GM15510 (cell line): Measurements from ENCODE around the gene IDI2.

ENCODE experiments used
- POLR2A ChIP-seq: IDR thresholded peaks from 3 replicates; pipeline ENCODE4 v1.6.1; 2011; ENCODE audit warnings: borderline replicate concordance; ENCODE audit not compliant: insufficient read length; ENCODE audit errors: extremely low read depth

IDI2 gene

DNA sequence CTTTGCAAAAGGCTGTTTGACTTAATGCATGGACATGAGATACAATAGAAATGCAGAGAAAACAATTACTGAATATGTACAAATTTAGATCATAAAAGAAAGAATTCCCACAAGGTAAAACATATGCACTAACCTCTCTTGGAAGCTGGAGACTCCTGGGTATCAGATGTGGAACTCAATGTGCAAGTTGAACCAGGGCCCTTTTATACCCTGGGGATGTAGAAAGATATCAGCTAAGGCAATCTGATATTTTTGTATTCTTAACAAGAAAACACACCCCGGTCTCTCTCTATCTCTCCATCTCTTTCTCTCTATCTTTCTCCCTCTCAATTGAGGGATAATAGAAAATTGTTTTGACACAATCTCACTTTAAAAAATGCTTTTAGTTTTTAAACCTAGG, at the start of gene IDI2:
Gene IDI2 (minus strand): TSS at position 177 of the 400 bp plus-strand sequence. CDS start 1,136 bp downstream, outside the sequence.
- no peak for TF ChIP-seq POLR2A

DNA sequence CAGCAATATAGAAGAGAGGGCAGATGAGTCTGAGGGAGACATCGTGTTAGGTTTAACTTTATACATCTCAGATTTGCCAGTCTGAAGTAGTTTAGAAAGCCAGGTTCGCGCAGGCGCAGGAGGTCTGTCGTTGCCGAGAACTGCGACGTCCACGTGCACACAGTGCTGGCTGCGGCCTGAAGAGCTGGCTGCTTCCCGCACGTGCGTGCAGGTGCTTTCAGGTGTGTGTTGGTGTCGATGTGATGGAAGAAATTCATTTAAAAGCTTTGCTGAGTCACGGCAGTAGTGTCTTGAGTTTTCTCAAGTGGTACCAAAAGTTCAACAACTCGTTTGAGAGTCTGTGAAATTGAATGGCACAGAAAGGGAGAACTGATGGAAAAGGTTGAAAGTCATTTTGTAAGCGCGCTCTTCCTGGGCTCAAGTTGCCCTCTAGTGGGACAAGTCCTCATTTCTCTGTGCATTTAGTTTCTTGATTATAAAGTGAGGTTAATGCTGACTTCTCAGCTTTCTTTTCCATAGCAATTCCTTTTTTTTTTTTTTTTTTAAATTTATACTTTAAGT, 49.2 kb upstream of the IDI2 start:
- TF ChIP-seq POLR2A: no peak

DNA sequence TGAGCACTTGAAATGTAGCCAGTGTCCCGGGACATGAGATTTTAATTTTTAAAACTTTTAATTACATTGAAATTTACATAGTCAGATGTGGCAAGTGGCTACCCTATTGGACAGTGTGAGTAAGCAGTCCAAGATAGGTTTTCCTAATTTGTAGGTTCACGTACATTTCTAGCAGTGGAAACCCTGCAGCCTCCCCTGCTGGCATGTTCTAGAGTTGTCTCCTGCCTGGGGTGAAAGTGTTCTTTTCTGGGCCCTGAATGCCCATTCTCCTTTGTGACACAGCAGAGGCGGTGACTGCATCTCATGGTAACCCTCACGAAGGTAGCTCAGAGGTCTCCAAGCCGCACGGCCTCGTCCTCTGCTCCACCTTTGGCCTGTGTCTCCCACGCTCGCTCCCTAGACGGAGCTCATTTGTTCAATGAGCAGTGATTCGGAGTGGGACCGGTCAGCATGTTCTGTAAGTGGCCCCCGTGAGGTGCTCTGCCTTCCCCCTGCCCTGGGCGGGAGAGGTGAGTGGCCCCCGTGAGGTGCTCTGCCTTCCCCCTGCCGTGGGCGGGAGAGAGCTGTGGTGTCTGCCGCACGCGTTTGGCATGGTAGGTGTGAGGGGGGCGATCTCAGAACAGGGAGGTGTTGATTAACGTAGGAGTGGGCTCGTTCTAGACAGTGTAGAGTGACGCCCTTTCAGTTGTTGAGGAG, 48.5 kb upstream of the IDI2 start:
- no peak for TF ChIP-seq POLR2A

DNA sequence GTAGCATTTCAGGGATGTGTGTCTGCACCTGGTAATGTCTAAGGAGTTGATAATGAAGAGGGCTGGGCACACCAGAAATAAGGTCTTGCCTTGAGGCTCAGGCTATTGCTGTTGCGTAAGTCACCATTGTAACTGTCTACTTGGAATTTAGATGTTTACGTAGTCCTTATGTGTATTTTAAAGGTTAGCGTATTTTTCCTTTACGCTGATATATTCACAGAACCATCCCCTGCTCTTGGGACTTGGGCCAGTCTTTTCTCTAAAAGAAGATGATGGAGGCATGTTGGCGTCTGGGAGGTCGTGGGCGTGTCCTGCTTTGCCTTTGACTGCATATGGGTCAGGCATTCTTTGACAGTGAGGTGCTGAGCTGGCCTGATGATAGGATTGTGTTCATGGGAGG, 45.3 kb upstream of the IDI2 start:
- no peak for TF ChIP-seq POLR2A

DNA sequence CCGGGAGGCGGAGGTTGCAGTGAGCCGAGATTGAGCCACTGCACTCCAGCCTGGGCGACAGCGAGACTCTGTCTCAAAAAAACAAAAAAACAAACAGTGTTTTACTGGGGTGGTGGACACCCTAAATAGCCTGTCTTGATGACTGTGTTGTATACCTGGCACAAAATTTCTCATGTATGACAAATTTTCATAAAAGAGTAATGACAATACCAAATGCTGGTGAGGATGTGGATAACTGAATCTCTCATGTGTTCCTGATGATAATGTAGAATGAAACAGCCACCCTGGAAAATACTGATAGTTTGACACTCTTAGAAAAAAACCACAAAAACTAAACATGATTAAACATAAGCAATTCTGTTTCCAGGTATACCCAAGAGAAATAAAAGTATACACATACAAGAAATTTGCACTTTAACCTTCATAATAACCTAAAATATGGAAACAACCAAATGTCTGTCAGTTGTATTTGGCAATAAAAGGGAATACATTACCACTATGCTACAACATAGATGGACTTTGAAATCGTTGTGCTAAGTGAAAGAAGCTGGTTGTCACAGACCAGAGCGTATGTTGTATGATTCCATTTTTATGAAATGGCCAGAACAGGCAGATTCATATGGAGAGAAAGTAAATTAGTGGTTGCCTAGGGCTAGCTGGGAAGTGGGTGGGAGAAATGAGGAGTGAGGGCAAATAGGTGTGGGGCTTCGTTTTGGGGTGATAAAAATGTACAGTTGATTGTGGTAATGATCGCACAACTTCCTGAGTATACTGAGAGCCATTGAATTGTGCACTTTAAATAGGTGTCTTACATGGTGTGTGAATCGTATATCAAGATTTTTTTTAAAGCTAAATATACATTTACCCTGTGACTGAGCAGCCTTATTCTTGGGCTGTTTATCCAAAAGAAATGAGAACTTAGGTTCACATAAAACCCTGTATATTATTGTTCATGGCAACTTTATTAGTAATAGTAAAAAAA, 43.0 kb upstream of the IDI2 start:
- TF ChIP-seq POLR2A: no peak

DNA sequence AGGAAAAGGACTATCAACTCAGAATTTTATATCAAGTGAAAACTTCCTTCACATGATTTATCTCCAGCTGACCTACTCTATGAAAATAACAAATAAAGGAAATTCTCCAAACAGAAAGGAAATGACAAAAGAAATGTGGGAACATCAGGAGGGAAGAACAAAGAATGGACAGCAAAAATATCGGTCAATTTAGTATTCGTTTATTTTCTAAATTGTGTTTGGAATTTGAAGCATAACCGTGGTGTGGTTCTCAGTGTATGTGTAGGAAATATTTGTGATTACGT, 39.2 kb upstream of the IDI2 start:
- no peak for TF ChIP-seq POLR2A

DNA sequence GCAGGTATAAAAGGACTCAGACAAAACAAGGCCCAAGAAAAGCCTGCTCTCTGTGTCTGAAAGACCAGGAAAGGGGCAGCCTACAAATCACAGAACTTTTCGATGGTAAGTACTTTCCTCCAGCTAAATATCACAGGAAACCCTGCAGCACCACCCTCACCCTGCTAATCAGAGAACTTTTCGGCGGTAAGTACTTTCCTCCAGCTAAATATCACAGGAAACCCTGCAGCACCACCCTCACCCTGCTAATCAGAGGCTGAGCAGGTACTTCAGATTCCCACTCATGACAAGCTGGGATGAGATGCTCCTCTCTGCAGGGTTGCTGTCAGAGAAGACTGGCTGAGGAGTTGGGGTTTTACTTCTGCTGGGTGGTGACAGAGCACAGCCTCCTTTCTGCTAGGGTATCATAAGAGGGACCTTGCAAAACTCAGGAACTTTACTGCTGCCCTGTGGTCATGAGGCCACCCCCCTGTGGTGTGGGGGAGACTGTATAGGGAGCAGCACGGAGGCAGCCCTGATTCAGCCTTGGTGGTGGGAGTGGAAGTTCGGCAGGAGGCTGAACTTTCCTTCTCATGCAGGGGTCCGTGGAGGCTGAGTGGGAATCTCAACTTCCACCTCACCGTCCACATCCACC, 37.7 kb upstream of the IDI2 start:
- no peak for TF ChIP-seq POLR2A

DNA sequence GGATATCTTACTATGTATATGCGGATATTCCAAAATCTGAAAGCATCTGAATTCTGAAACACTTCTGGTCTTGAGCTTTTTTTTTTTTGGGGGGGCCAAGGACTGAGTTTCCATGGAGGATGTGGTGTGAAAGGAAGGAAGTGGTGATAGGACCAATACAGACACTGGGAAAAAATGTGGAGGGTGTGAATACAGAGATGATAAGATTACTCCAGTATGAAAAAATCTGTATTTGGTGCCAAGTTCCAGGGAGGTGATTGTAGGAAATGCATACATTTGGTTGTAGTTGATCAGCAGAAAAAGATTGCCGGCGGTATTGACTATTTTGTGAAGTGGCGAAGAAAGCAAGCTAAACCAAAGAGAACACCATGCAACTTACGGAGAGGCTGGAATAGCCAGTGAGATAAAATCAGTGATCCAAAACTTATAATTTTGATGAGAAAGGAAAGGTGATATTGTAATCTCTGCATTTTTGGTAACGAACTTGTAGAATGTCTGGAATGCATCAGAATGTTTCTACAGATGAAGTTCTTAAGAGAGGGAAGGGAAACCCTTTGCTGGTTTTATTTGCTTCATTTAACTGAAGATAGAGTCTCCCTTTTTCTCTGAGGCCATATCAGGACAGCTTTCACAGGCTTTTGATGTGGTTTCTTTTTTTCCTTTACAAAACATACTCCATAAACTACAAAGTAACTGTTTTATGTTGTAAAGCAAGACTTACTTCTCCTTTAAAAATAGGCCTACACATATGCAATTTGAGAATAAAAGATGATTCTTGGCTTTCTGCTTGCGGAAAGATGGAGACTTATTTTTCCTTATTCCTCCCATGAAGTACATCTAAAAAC, 36.5 kb upstream of the IDI2 start:
- no peak for TF ChIP-seq POLR2A

DNA sequence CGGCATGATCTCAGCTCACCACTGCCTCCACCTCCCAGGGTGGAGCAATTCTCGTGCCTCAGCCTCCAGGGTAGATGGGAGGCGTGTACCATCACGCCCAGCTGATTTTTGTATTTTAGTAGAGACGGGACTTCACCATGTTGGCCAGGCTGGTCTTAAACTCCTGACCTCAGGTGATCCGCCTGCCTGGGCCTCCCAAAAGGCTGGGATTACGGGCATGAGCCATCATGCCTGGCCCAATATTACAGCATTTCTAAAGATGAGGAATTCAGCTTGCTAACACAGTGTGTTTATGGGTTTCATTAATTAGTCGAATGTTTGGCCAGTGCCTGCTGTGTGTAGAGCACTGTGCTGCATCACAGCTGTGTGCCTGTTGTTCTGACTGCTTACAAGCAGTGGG, 34.2 kb upstream of the IDI2 start:
- no peak for TF ChIP-seq POLR2A

DNA sequence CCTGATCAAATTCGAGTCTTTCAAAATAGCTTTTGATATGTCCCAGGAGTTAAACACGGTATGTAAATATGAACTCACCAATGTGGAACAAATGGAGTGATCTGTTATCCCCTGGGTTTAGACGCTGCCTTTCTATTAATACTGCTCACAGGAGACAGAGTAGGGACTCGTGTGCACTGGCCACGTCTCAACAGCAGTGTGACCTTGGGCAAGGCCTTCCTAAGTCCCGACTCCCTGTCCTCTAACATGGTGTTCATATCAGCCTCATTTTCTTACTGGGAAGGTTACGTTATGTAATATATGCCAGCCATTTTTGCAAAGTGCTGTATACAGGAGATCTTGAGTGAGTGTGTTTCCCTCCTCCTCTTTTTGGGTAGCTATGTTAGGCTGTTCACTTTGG, 32.4 kb upstream of the IDI2 start:
- TF ChIP-seq POLR2A: no peak

DNA sequence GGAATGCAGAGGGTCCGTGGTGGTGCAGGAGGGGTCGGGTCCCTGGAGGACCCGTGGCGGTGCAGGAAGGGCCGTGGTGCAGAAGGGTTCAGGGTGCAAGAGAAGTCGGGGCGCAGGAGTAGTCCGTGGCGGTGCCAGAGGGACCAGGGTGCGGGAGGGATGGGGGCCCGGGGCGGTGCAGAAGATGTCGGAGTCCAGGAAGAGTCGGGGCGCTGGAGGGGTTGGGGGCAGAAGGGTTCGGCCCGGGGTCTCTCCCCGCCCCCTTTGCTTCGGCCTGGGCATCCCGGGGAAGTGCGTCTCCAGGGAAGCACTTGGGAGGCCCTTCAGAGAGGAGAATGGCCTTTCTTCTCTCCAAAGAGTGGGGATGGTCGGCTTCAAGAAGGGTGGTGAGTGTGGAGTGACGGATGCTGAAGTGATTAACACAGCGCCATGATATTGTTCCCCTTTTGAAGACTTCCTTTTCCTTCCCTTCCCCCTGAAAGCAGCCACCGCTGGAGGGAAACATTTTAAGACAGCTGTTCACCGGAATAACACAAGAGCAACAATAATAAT, 31.5 kb upstream of the IDI2 start:
- no peak for TF ChIP-seq POLR2A

DNA sequence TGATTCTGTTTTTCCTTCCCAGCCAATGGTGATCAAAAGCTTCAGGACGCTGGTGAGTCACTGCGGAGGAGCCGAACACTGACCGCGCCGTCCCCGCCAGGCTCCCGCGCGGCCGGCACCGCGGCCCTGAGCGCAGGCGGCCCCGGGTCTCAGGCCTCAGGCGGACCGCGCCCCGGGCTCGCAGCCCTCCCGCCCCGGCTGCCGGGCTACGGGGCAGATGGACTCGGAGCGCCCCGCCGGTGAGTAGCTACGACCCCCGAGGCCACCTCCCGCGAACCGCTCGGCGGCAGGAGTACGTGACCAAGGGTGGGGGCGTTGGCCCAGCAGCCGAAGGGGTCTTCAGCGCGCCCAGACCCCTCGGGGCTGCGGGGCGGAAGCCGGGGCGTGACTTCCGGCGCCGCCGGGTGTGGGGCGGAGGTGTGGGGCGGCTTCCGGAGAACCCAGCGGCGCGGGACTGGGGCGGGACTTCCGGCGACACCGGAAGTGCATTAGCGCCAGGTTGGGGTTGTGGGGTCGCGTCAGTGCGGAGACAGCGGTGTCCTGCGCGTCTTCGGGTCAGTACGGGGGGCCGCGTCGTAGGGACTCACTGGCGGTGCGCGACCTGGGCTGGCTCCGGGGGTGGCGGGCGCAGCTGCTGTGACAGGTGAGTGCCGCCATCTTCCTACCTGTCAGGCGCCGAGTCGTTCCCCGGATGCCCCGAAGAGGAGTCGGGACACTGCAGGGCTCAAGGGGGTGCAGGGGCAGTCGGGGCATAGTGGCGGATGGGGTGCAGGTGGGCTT, 30.9 kb upstream of the IDI2 start, which contains the start of gene WDR37:
Gene WDR37 (plus strand): TSS at position 60 of the 780 bp plus-strand sequence. CDS start 15,771 bp downstream, outside the sequence.
- TF ChIP-seq POLR2A: peak; percentile 77

DNA sequence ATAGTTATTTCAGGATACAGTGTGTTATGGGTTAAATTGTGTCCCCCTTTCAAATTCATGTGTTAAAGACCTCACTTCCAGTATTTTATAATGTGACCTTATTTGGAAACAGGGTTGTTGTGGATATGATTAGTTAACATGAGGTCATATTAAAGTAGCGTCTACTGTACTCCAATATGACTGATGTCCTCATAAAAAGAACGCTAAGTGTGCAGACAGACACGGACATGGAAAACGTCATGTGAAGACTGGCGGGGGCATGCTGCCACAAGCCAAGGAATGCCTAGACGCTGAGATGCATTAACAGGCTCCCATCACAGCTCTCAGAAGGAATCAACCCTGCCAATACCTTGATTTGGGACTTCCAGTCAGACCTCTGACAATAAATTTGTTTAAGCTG, 29.0 kb upstream of the IDI2 start:
- no peak for TF ChIP-seq POLR2A
